MM.1S (cell line): ENCODE results near the gene TES.

ENCODE experiments used
- CTCF ChIP-seq: fragments of 300-600 bp; sonication (generic); IDR thresholded peaks from 2 replicates; pipeline ENCODE4 v1.5.1; 2016; ENCODE audit warnings: antibody characterized with exemption, low read length, mixed read lengths
- EZH2 ChIP-seq: fragments of 300-600 bp; sonication (generic); optimal IDR thresholded peaks from 2 replicates; pipeline ENCODE3; 2017; ENCODE audit warnings: low read depth, mild to moderate bottlenecking, antibody characterized with exemption, low read length, mixed read lengths

DNA sequence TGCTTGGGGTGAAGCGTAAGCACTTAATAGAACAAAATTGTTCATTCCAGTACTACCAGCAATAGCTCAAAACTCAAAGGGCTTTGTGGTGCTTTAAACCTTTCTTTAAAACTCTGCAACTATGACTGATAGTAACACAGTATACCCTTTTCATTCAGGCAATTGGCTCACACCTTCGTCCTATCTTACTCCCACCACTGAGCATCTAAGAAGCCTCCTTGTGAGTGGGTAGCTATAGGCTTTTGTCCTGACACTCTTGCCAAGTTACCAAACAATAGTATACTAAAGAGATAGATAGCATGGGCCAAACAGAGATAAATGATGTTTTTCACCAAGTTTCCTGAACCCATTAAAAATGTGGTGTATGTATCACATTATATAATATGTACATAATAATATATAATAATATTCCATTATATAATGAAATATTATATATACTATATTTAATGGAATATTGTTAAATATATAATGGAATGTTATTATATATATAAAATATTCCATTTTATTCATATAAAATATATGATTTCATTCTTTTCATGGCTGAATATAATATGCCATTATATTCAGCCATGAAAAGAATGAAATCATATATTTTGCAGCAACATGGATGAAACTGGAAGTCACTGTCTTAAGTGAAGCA, 96.2 kb downstream of the TES start:
- TF ChIP-seq CTCF (no peak), EZH2 (no peak)
